Sigmoid colon (tissue), 4 donors: ENCODE results near the gene CCDC178.

Experiments
- CTCF ChIP-seq, 4 experiments: fragments of 450-650 bp in 3 of 4; fragments of 200-600 bp in 1 of 4; IDR thresholded peaks; one replicate each; pipeline ENCODE4 v1.5.1; 2016 to 2019; ENCODE audit warnings: antibody characterized with exemption in 4 of 4, mild to moderate bottlenecking in 3 of 4, moderate library complexity in 2 of 4
- EP300 ChIP-seq, 4 donors: sonication (generic); formaldehyde crosslinking; IDR thresholded peaks; one replicate each; pipeline ENCODE4 v1.6.1; 2017; ENCODE audit warnings: antibody characterized with exemption in 4 of 4
- POLR2A ChIP-seq, 2 donors: fragments of 450-650 bp; IDR thresholded peaks; one replicate each; pipeline ENCODE4 v1.6.1; 2016; ENCODE audit warnings: antibody characterized with exemption in 2 of 2, mild to moderate bottlenecking in 2 of 2, moderate library complexity in 2 of 2

DNA sequence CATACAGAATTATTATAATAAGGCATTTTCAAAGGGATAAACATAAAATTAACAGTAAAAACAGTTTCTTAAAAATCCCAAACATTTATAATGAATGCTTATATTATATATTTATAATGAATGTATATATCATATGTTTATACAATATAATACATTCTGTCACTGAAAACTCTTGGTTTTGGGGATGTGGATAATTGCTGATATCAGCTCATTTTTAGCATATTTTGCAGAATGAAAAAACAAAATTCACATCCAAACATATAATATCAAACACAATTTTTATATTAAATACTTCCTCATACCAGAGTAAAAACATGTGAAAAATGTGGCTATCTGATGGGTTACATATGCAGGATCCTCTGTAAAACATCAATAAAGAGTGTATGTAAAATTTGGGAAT lies 465.0 kb downstream of the CCDC178 start:
- TF ChIP-seq CTCF (IDR thresholded peaks at IDR 0.05) (no peak), EP300 (IDR thresholded peaks at IDR 0.05) (no peak), POLR2A (IDR thresholded peaks at IDR 0.05) (no peak)
